Measurements from ENCODE around the gene IL1F10. TPM values are rescaled to one million over a fixed set of nuclear protein-coding genes. Genes with fewer than 3 reads are reported as not detected.

IL1F10 gene
- total and polyA plus RNA-seq, 4 donors, result not detected

DNA sequence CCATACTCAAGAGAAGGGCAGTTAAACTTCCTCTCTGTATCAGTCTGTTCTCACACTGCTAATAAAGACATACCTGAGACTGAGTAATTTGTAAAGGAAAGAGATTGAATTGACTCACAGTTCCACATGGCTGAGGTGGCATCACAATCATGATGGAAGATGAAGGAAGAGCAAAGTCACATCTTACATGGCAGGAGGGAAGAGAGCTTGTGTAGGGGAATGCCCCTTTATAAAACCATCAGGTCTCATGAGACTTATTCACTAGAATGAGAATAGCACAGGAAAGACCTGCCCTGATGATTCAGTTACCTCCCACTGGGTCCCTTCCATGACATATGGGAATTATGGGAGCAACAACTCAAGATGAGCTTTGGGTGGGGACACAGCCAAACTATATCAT, 13.7 kb upstream of the IL1F10 start:
- no peak for DNase-seq (ENCODE audit: low spot score)
- Histone ChIP-seq H3K4me1 (ENCODE audit: control insufficient read depth in 4 of 4, insufficient read depth in 4 of 4, low read length in 3 of 4) (no peaks in the 10 kb centered on the region), H3K4me3 (ENCODE audit: low read depth in 1 of 3, low read length in 3 of 3) (no peak overlapping the region), H3K27ac (ENCODE audit: low read depth in 1 of 2, low read length in 2 of 2) (no peak overlapping the region), H3K36me3 (ENCODE audit: control insufficient read depth in 4 of 4, insufficient read depth in 3 of 4, low read depth in 1 of 4, low read length in 3 of 4) (no peaks in the 10 kb centered on the region), H3K9me3 (ENCODE audit: control insufficient read depth in 4 of 4, low read length in 3 of 4) (peaks cover 0 to 3% (median under 1%) of the 10 kb centered on the region in 4 donors), H3K9ac (ENCODE audit: low read depth in 1 of 2, low read length in 2 of 2) (no peak overlapping the region), H3K27me3 (ENCODE audit: control insufficient read depth in 4 of 4, insufficient read depth in 4 of 4, low read length in 3 of 4) (no peaks in the 10 kb centered on the region)
- TF ChIP-seq NR2F2 (IDR thresholded peaks at IDR 0.05), result no peak
- TF ChIP-seq, protein P1, sequence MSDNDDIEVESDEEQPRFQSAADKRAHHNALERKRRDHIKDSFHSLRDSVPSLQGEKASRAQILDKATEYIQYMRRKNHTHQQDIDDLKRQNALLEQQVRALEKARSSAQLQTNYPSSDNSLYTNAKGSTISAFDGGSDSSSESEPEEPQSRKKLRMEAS (IDR thresholded peaks at IDR 0.05), result no peak
- no peak for TF ChIP-seq FOXA1 (IDR thresholded peaks at IDR 0.05)
- no peak for TF ChIP-seq SP1 (IDR thresholded peaks at IDR 0.05)
- no peak for TF ChIP-seq RXRA (IDR thresholded peaks at IDR 0.05)
- TF ChIP-seq, protein P2, sequence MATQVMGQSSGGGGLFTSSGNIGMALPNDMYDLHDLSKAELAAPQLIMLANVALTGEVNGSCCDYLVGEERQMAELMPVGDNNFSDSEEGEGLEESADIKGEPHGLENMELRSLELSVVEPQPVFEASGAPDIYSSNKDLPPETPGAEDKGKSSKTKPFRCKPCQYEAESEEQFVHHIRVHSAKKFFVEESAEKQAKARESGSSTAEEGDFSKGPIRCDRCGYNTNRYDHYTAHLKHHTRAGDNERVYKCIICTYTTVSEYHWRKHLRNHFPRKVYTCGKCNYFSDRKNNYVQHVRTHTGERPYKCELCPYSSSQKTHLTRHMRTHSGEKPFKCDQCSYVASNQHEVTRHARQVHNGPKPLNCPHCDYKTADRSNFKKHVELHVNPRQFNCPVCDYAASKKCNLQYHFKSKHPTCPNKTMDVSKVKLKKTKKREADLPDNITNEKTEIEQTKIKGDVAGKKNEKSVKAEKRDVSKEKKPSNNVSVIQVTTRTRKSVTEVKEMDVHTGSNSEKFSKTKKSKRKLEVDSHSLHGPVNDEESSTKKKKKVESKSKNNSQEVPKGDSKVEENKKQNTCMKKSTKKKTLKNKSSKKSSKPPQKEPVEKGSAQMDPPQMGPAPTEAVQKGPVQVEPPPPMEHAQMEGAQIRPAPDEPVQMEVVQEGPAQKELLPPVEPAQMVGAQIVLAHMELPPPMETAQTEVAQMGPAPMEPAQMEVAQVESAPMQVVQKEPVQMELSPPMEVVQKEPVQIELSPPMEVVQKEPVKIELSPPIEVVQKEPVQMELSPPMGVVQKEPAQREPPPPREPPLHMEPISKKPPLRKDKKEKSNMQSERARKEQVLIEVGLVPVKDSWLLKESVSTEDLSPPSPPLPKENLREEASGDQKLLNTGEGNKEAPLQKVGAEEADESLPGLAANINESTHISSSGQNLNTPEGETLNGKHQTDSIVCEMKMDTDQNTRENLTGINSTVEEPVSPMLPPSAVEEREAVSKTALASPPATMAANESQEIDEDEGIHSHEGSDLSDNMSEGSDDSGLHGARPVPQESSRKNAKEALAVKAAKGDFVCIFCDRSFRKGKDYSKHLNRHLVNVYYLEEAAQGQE (IDR thresholded peaks at IDR 0.05), result no peak
- no peak for TF ChIP-seq HNF4G (IDR thresholded peaks at IDR 0.05)

DNA sequence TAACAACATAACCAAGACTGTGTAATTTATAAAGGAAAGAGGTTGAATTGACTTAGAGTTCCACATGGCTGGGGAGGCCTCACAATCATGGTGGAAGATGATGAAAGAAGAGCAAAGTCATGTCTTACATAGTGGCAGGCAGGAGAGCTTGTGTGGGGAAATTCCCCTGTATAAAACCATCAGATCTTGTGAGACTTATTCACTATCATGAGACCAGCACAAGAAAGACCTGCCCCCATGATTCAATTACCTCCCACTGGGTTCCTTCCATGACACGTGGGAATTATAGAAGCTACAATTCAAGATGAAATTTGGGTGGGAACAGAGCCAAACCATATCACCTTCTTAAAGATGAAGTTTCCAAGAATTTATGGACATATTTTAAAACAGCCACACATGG, 11.2 kb upstream of the IL1F10 start:
- DNase-seq (ENCODE audit: low spot score), result peak; percentile 9
- Histone ChIP-seq H3K9ac (ENCODE audit: low read depth in 1 of 2, low read length in 2 of 2) (no peak overlapping the region), H3K4me1 (ENCODE audit: control insufficient read depth in 4 of 4, insufficient read depth in 4 of 4, low read length in 3 of 4) (no peaks in the 10 kb centered on the region), H3K4me3 (ENCODE audit: low read depth in 1 of 3, low read length in 3 of 3) (no peak overlapping the region), H3K27ac (ENCODE audit: low read depth in 1 of 2, low read length in 2 of 2) (no peak overlapping the region), H3K9me3 (ENCODE audit: control insufficient read depth in 4 of 4, low read length in 3 of 4) (peaks cover 0 to 3% (median 0%) of the 10 kb centered on the region in 4 donors), H3K36me3 (ENCODE audit: control insufficient read depth in 4 of 4, insufficient read depth in 3 of 4, low read depth in 1 of 4, low read length in 3 of 4) (no peaks in the 10 kb centered on the region), H3K27me3 (ENCODE audit: control insufficient read depth in 4 of 4, insufficient read depth in 4 of 4, low read length in 3 of 4) (no peaks in the 10 kb centered on the region)
- WGBS, result 93% methylated on average over 1 of the region's 1 CpG
- TF ChIP-seq HNF4G (IDR thresholded peaks at IDR 0.05) (no peak), FOXA2 (IDR thresholded peaks at IDR 0.05) (no peak), RAD21 (IDR thresholded peaks at IDR 0.05) (no peak), NR2F2 (IDR thresholded peaks at IDR 0.05) (no peak)
- TF ChIP-seq, protein P3, sequence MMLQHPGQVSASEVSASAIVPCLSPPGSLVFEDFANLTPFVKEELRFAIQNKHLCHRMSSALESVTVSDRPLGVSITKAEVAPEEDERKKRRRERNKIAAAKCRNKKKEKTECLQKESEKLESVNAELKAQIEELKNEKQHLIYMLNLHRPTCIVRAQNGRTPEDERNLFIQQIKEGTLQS (IDR thresholded peaks at IDR 0.05), result no peak
- TF ChIP-seq, protein P4, sequence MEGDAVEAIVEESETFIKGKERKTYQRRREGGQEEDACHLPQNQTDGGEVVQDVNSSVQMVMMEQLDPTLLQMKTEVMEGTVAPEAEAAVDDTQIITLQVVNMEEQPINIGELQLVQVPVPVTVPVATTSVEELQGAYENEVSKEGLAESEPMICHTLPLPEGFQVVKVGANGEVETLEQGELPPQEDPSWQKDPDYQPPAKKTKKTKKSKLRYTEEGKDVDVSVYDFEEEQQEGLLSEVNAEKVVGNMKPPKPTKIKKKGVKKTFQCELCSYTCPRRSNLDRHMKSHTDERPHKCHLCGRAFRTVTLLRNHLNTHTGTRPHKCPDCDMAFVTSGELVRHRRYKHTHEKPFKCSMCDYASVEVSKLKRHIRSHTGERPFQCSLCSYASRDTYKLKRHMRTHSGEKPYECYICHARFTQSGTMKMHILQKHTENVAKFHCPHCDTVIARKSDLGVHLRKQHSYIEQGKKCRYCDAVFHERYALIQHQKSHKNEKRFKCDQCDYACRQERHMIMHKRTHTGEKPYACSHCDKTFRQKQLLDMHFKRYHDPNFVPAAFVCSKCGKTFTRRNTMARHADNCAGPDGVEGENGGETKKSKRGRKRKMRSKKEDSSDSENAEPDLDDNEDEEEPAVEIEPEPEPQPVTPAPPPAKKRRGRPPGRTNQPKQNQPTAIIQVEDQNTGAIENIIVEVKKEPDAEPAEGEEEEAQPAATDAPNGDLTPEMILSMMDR (IDR thresholded peaks at IDR 0.05; ENCODE audit: low read depth, low read length, missing input control), result no peak

DNA sequence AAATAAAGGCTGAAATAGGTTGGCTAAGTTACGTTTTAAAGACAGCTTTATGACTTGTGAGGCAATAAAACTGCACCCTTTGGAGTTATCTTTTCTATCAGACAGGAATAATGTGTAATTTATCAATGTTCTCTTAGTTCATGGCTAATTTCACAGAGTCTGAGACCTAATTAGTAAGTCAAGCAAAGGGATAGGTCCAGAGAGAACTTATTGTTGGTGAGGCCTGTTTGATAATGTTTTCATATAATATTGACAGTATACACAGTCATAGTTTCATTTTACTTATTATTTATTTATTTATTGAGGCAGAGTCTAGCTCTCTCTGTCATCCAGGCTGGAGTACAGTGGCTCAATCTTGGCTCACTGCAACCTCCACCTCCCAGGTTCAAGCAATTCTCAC, 10.7 kb upstream of the IL1F10 start:
- no peak overlapping the region for H3K4me3 ChIP-seq (ENCODE audit: low read depth in 1 of 3, low read length in 3 of 3)
- no peaks in the 10 kb centered on the region for H3K27me3 ChIP-seq (ENCODE audit: control insufficient read depth in 4 of 4, insufficient read depth in 4 of 4, low read length in 3 of 4)
- no peaks in the 10 kb centered on the region for H3K4me1 ChIP-seq (ENCODE audit: control insufficient read depth in 4 of 4, insufficient read depth in 4 of 4, low read length in 3 of 4)
- H3K9me3 ChIP-seq (ENCODE audit: control insufficient read depth in 4 of 4, low read length in 3 of 4), result peaks cover 0 to 3% (median 0%) of the 10 kb centered on the region in 4 donors
- TF ChIP-seq, protein P2 (IDR thresholded peaks at IDR 0.05), result no peak
- TF ChIP-seq HNF4A (conservative IDR thresholded peaks at IDR 0.05), result no peak
- TF ChIP-seq JUND (IDR thresholded peaks at IDR 0.05), result no peak
- no peak for TF ChIP-seq RAD21 (IDR thresholded peaks at IDR 0.05)
- TF ChIP-seq EGR1 (IDR thresholded peaks at IDR 0.05; ENCODE audit: low read depth in 2 of 2), result no peak
- WGBS, result 81% methylated on average over 1 of the region's 1 CpG
- no peak for DNase-seq (ENCODE audit: low spot score)
- no peak overlapping the region for H3K9ac ChIP-seq (ENCODE audit: low read depth in 1 of 2, low read length in 2 of 2)
- no peaks in the 10 kb centered on the region for H3K36me3 ChIP-seq (ENCODE audit: control insufficient read depth in 4 of 4, insufficient read depth in 3 of 4, low read depth in 1 of 4, low read length in 3 of 4)
- no peak overlapping the region for H3K27ac ChIP-seq (ENCODE audit: low read depth in 1 of 2, low read length in 2 of 2)

All from liver (tissue), 9 donors.